HG02623 (cell line): Measurements from ENCODE around the gene CDC42EP3.

Experiments used
- ATAC-seq: cut with Tn5 transposase; IDR thresholded peaks from one replicate; pipeline ENCODE4 v1.9.1; 2021; ENCODE audit warnings: moderate library complexity; ENCODE audit not compliant: unreplicated experiment

The CDC42EP3 gene

GRCh38 chr2:37671009-37671815 is at the start of gene CDC42EP3:
Gene CDC42EP3 (minus strand): TSS chr2:37671642. CDS start chr2:37646587, 25,055 bp downstream.
- peak; percentile 50 for ATAC-seq

GRCh38 chr2:37721201-37721560 is 49.7 kb upstream of the CDC42EP3 start:
- no peak for ATAC-seq

GRCh38 chr2:37720533-37721200 is 49.2 kb upstream of the CDC42EP3 start:
- ATAC-seq = no peak

- ATAC-seq = no peak
Observed at GRCh38 chr2:37718515-37719161, 47.2 kb upstream of the CDC42EP3 start.

GRCh38 chr2:37713258-37713700 is 41.8 kb upstream of the CDC42EP3 start:
- no peak for ATAC-seq

- no peak for ATAC-seq
Observed at GRCh38 chr2:37711831-37712230, 40.4 kb upstream of the CDC42EP3 start.

- no peak for ATAC-seq
Observed at GRCh38 chr2:37711308-37711731, 39.9 kb upstream of the CDC42EP3 start.

GRCh38 chr2:37709111-37709510 is 37.7 kb upstream of the CDC42EP3 start:
- ATAC-seq = no peak

- no peak for ATAC-seq
Observed at GRCh38 chr2:37708146-37708545, 36.7 kb upstream of the CDC42EP3 start.

- peak; percentile 55 for ATAC-seq
Observed at GRCh38 chr2:37707393-37707792, 36.0 kb upstream of the CDC42EP3 start.

- no peak for ATAC-seq
Observed at GRCh38 chr2:37706334-37707183, 35.1 kb upstream of the CDC42EP3 start.

GRCh38 chr2:37705191-37705590 is 33.7 kb upstream of the CDC42EP3 start:
- no peak for ATAC-seq

GRCh38 chr2:37698931-37699481 is 27.6 kb upstream of the CDC42EP3 start:
- no peak for ATAC-seq

- no peak for ATAC-seq
Observed at GRCh38 chr2:37695336-37695735, 23.9 kb upstream of the CDC42EP3 start.

- no peak for ATAC-seq
Observed at GRCh38 chr2:37692711-37693110, 21.3 kb upstream of the CDC42EP3 start.

- ATAC-seq = no peak
Observed at GRCh38 chr2:37689751-37690150, 18.3 kb upstream of the CDC42EP3 start.

- no peak for ATAC-seq
Observed at GRCh38 chr2:37688771-37689468, 17.5 kb upstream of the CDC42EP3 start.

GRCh38 chr2:37686792-37687526 is 15.5 kb upstream of the CDC42EP3 start:
- ATAC-seq = no peak

GRCh38 chr2:37684809-37685208 is 13.4 kb upstream of the CDC42EP3 start:
- ATAC-seq = no peak
